Measurements from ENCODE around the gene PEX5L.

- TF ChIP-seq MYC (IDR thresholded peaks at IDR 0.05; ENCODE audit: low read depth, low read length) (no peak), CTCF (IDR thresholded peaks at IDR 0.05; ENCODE audit: low read depth, low read length) (peak; percentile 62), MAX (IDR thresholded peaks at IDR 0.05; ENCODE audit: low read depth, low read length) (no peak)
These were observed 225.2 kb downstream of the PEX5L start for GRCh38 chr3:179811321-179812095.
